Activated gamma-delta T cell treated with anti-CD3 and anti-CD28 coated beads, Interleukin-2, amount 50 U/mL, for 16 hours (primary cell): ENCODE data around the gene RIIAD1.
"Not testable (repeated sequence)": the region's sequence is repeated elsewhere in the genome, so short reads cannot be mapped to it uniquely, and the experiment has no call there.

Experiments
- DNase-seq: peaks from one replicate; pipeline ENCODE4 v3.0.0-alpha.2; 2020; ENCODE audit warnings: low read depth

RIIAD1 gene

DNA sequence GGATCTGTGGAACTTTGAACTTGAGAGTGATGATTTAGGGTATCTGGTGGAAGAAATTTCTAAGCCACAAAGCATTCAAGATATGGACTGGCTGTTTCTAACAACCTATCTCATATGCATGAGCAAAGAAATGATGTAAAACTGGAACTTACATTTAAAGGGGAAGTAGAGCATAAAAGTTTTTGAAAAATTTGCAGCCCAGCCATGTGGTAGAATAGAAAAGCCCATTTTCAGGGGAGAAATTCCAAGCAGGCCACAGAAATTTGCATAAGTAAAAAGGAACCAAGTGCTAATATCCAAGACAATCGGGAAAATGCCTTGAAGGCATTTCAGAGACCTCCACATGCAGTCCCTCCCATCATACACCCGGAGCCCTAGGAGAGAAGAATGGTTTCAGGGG, 15.7 kb downstream of the RIIAD1 start:
- no peak for DNase-seq

DNA sequence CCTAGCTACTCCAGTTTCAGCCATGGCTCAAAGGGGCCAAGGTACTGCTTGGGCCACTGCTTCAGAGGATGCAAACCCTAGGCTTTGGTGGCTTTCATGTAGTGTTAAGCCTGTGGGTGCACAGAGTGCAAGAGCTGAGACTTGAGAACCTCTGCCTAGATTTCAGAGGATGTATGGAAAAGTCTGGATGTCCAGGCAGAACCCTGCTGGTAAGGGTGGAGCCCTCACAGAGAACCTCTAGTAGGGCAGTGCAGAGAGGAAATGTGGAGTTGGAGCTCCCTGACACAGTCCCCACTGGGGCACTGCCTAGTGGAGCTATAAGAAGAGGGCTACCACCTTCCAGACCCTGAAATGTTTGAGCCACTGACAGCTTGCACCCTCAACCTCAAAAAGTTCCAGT, 16.2 kb downstream of the RIIAD1 start:
- DNase-seq: no peak

GRCh38 chr1:151739590-151740355, 18.5 kb downstream of the RIIAD1 start:
- no peak for DNase-seq

DNA sequence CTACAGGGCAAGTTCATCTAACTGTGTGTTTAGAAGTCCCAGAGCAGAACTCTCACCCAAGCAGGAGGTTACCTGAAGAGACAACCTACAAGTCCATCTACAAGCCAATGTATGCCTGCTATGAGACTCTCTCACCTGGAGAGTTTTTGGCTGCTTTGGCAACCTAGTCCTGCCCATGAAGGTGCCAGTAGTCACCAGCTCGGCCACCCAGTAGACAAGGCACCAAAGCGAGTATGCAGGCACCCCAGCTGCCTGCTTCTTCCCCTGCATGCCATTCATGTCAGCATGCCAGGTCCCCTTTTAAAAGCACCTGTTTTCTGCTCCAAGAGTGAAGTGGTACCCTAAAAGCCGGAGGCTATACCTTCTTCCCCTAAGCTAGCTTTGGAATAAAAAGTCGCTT, 20.2 kb downstream of the RIIAD1 start:
- no peak for DNase-seq

- no peak for DNase-seq
Measured at GRCh38 chr1:151756291-151756690, 35.0 kb downstream of the RIIAD1 start.

GRCh38 chr1:151759241-151759640, 37.9 kb downstream of the RIIAD1 start:
- DNase-seq: no peak

GRCh38 chr1:151760597-151761385, 39.5 kb downstream of the RIIAD1 start:
- no peak for DNase-seq

DNA sequence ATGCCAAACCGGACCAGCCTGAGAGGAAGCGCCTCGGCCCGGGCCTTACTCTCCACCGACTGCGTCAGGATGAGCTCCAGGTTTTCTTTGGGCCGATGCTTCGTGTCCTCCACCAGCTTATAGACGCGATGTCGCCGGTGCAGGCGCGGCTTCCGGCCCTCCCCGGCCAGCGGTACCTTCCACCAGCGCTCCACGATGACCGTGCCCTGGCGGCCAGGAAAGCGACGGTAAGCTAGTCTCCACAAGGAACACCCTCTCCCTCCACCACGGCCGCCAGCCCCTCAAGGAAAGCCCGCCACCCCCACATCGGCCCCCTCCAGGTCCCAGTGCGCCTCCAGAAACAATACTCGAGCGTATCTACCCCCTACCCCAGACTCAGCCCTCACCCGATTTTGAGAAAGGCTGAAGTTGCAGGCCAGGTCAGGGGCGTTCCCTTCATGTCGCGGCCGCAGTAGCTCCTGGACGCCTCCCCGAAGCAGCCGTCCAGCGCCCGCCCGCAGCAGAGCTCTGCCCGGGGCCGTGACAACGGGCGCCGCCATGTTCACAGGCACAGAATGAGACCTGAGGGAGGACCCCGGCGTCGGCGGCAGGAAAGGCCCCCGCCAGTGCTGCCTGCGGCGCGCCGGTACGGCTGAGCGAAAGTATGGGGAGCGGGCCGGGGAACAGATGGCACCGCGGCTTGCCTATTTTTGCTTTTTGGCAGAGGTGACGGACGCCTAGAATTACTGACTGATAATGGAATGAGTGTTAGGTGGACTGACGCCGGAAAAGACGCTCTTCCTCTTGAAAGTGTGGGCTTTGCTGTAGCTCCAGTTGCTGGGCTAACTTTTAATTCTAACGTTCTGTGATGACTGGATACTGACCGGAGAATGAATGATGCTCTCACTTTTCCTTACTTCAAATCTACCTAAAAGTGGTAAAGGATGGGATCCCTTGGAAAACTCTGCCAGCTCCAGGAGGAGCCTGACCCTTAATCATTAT, 41.9 kb downstream of the RIIAD1 start, which contains the start of gene MRPL9:
Gene MRPL9, minus strand, starts transcription at position 556 of the 981 bp plus-strand sequence. Its CDS starts 17 bp downstream, at position 539.
- DNase-seq: peak; percentile 76

- no peak for DNase-seq
Measured at GRCh38 chr1:151763990-151764389, 42.7 kb downstream of the RIIAD1 start.

GRCh38 chr1:151768351-151769066, 47.2 kb downstream of the RIIAD1 start:
- DNase-seq: not testable (repeated sequence)

DNA sequence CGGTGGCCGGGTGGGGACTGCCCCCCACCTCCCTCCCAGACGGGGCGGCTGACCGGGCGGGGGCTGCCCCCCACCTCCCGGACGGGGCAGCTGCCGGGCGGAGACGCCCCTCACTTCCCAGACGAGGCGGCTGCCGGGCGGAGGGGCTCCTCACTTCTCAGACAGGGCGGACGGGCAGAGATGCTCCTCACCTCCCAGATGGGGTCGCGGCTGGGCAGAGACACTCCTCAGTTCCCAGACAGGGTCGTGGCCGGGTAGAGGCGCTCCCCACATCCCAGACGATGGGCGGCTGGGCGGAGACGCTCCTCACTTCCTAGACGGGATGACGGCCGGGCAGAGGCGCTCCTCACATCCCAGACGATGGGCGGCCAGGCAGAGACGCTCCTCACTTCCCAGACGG, 47.9 kb downstream of the RIIAD1 start:
- DNase-seq: not testable (repeated sequence)

DNA sequence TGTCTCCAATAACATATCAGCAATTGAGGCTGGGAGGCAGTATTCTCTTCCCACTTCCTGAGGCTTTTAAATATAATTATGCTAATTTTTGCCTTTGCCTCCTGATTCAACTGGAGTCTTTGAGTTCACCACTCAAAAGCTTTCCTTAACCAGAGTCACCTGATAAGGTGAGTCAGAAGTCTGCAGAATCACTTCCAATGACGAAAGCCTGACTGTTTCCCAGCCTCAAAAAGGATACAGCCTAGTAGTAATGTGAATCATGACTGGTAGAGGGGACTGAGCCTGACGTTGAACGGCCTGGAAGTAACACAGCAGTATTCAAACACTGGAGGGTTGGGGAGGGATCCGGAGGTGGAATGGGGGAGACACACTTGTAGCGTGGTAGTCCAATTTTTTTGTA, 52.4 kb downstream of the RIIAD1 start:
- no peak for DNase-seq

DNA sequence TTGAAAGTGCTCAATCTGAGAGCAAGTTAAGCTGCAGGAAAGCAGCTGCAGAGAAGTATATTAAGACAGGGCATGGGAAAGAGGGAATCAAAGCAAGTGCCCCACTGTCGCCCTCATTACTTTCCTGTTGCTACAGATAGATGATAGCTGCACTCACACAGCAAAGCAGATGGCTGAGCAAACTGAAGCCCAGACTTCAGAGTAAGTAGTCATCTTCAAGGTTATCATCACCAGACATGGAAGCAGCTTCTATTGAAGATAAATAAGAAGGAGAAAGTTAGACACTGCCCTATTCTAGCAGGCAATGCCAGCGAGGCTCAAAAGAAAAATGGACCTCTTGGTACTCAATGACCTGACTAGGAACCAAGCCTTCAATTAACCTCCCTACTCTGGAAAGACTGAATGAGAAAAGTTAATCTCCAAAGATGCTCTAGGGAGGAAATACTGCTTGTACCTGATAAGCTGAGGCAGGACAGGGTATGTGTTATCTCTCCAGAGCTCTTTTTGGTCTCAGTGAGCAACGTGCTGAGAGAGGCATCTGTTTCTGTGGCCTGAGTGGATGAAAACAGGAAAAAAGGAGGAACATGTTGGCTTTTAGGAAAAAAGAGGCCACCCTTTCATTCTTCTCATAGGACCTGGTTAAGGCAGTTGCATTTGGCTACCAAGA, 53.1 kb downstream of the RIIAD1 start:
- DNase-seq: no peak

DNA sequence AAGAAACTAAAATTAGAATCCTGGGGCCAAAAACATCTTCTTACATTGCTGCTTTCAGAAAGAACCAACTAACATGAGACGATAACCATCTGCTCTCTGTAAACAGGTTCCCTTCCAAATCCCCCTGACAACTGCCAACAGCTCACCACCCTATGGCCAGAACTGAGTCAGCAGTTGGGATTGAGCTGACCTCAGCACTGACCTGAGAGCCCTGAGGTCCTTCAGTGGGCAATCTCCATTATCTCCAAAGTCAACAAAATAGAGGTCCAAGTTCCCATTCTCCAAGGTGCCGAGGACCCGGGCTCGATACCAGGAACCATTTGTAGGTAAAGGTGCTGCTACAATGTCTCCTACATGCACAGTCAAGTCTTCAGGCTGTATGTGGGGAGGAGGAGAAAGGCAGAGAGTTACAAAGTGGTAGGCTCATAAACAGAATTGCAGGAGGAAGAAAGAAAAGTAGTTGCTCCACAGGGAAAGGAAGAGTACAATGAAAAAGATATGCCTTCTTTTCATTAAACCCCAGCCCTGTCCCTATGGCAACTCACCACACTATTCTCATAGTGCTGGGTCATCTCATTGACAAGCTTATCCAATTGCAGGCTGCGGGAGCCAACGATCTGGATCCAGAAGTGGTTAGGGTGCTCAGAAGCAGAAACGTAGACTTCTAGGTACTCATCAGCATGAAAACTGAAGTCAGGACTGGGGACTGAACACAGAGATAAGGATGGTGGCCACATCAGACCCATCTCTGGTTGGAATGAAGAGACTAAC, 54.8 kb downstream of the RIIAD1 start:
- DNase-seq: no peak

GRCh38 chr1:151776665-151777062, 55.3 kb downstream of the RIIAD1 start:
- no peak for DNase-seq

DNA sequence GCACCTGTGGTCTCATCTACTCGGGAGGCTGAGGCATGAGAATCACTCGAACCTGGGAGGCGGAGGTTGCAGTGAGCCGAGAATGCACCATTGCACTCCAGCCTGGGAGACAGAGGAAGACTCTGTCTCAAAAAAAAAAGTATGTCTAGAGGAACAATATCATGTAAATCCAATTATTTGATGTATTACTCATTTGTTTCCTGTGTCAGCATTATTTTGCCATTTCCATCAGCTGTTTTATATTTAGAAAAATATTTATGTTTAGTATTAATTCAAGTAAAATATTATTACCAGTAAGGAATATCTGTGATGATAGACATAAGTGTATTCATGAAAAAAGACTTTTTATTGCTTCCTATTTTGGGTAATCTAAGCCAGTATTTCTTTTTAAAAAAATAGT, 56.0 kb downstream of the RIIAD1 start:
- DNase-seq: no peak
